ENCODE data around the gene DMXL2.
"Not testable (repeated sequence)": the region's sequence is repeated elsewhere in the genome, so short reads cannot be mapped to it uniquely, and the experiment has no call there.

The DMXL2 gene

GRCh38 chr15:51491941-51492340, 130.6 kb downstream of the DMXL2 start:
- no peak for DNase-seq

- DNase-seq, result no peak
Measured at GRCh38 chr15:51484781-51485180, 137.8 kb downstream of the DMXL2 start.

GRCh38 chr15:51483985-51484384, 138.6 kb downstream of the DMXL2 start:
- DNase-seq, result no peak

GRCh38 chr15:51483520-51483919, 139.1 kb downstream of the DMXL2 start:
- no peak for DNase-seq

GRCh38 chr15:51475736-51476135, 146.8 kb downstream of the DMXL2 start:
- no peak for DNase-seq

- DNase-seq, result no peak
Measured at GRCh38 chr15:51470512-51470911, 152.1 kb downstream of the DMXL2 start.

GRCh38 chr15:51460796-51461195, 161.8 kb downstream of the DMXL2 start:
- peak; percentile 33 for DNase-seq

GRCh38 chr15:51450001-51450400, 172.6 kb downstream of the DMXL2 start:
- DNase-seq, result no peak

- peak; percentile 13 for DNase-seq
Measured at GRCh38 chr15:51448622-51449399, 173.8 kb downstream of the DMXL2 start.

GRCh38 chr15:51447855-51448621, 174.5 kb downstream of the DMXL2 start:
- DNase-seq, result no peak

- DNase-seq, result not testable (repeated sequence)
Measured at GRCh38 chr15:51446029-51446744, 176.4 kb downstream of the DMXL2 start.

GRCh38 chr15:51444807-51445206, 177.8 kb downstream of the DMXL2 start:
- DNase-seq, result no peak

- no peak for DNase-seq
Measured at GRCh38 chr15:51444112-51444511, 178.5 kb downstream of the DMXL2 start.

GRCh38 chr15:51443282-51443914, 179.2 kb downstream of the DMXL2 start:
- DNase-seq, result no peak

- DNase-seq, result no peak
Measured at GRCh38 chr15:51438526-51438925, 184.0 kb downstream of the DMXL2 start.

- DNase-seq, result peak; percentile 8
Measured at GRCh38 chr15:51425517-51426040, 197.0 kb downstream of the DMXL2 start.

- DNase-seq, result no peak
Measured at GRCh38 chr15:51424780-51425179, 197.8 kb downstream of the DMXL2 start.

GRCh38 chr15:51423040-51423439, 199.5 kb downstream of the DMXL2 start:
- DNase-seq, result not testable (repeated sequence)

- no peak for DNase-seq
Measured at GRCh38 chr15:51416129-51416528, 206.4 kb downstream of the DMXL2 start.

GRCh38 chr15:51414256-51414860, 208.2 kb downstream of the DMXL2 start:
- no peak for DNase-seq

- DNase-seq, result no peak
Measured at GRCh38 chr15:51405693-51406523, 216.7 kb downstream of the DMXL2 start.

All from fibroblast of skin of scalp (primary cell).